WTC11 (cell line): ENCODE measurements around the gene CSH2. TPM values are rescaled to one million over a fixed set of nuclear protein-coding genes. Genes with fewer than 3 reads are reported as not detected.
"Not testable (repeated sequence)": the region's sequence is repeated elsewhere in the genome, so short reads cannot be mapped to it uniquely, and the experiment has no call there.

ENCODE experiments used
- ATAC-seq: fragments of 200-7000 bp; cut with Tn5 transposase; 2 replicates; pipeline ENCODE4 v1.10.0; 2021; ENCODE audit warnings: mild to moderate bottlenecking, moderate library complexity
- CTCF ChIA-PET: fragments of 300-600 bp; sonication (Branson Sonifier 250); formaldehyde crosslinking; loops from one replicate; lab custom pipeline; 2021; ENCODE audit warnings: antibody characterized with exemption; lab: Charles Lee
- POLR2A ChIA-PET: fragments of 350-600 bp; sonication (Branson Sonifier 250); formaldehyde crosslinking; loops from one replicate; lab custom pipeline; 2021; ENCODE audit warnings: antibody characterized with exemption; lab: Charles Lee
- DNase-seq: peaks from one replicate; pipeline ENCODE4 v3.0.0; 2021; ENCODE audit warnings: low spot score
- H3K27ac Mint-ChIP-seq: 2 replicates; pipeline ENCODE4 v1.8.0; 2021; ENCODE audit warnings: mixed read lengths
- H3K27me3 Mint-ChIP-seq: 2 replicates; pipeline ENCODE4 v1.8.0; 2021; ENCODE audit warnings: low read depth, mild to moderate bottlenecking, moderate library complexity, mixed read lengths
- H3K36me3 Mint-ChIP-seq: 2 replicates; pipeline ENCODE4 v1.8.0; 2021; ENCODE audit warnings: mixed read lengths
- H3K4me1 Mint-ChIP-seq: 2 replicates; pipeline ENCODE4 v1.8.0; 2022; ENCODE audit warnings: mixed read lengths
- H3K4me3 Mint-ChIP-seq: 2 replicates; pipeline ENCODE4 v1.8.0; 2021; ENCODE audit warnings: mild to moderate bottlenecking, moderate library complexity, mixed read lengths
- H3K9me3 Mint-ChIP-seq: 2 replicates; pipeline ENCODE4 v1.8.0; 2021; ENCODE audit warnings: mixed read lengths
- CBFB ChIP-seq: sonication (generic); formaldehyde crosslinking; IDR thresholded peaks from 2 replicates; pipeline ENCODE4 v1.8.1; 2022; ENCODE audit warnings: mild to moderate bottlenecking, low read depth, missing genetic modification reagents
- NR1H2 ChIP-seq: sonication (generic); formaldehyde crosslinking; IDR thresholded peaks from 2 replicates; pipeline ENCODE4 v1.9.0; 2021; ENCODE audit warnings: mild to moderate bottlenecking, moderate library complexity, missing genetic modification reagents
- NR2C2 ChIP-seq: sonication (generic); formaldehyde crosslinking; IDR thresholded peaks from 2 replicates; pipeline ENCODE4 v1.8.0; 2022; ENCODE audit warnings: mild to moderate bottlenecking, missing genetic modification reagents
- TEAD4 ChIP-seq: sonication (generic); formaldehyde crosslinking; IDR thresholded peaks from 2 replicates; pipeline ENCODE4 v1.8.0; 2022; ENCODE audit warnings: mild to moderate bottlenecking, missing genetic modification reagents
- TP53 ChIP-seq: sonication (generic); formaldehyde crosslinking; IDR thresholded peaks from 2 replicates; pipeline ENCODE4 v1.8.1; 2023; ENCODE audit warnings: mild to moderate bottlenecking, missing genetic modification reagents
- ZNF671 ChIP-seq: fragments of 250-450 bp; sonication (Bioruptor Pico); IDR thresholded peaks from 2 replicates; pipeline ENCODE4 v1.8.0; 2021; ENCODE audit warnings: mild to moderate bottlenecking
- total RNA-seq: library from RNA; stranded (reverse); gene quantifications from 3 replicates; pipeline ENCODE4 v1.2.3, GENCODE V29; 2021
- TF ChIP-seq, protein P1 (sequence below): sonication (generic); formaldehyde crosslinking; IDR thresholded peaks from 2 replicates; pipeline ENCODE4 v1.8.0; 2022; ENCODE audit warnings: missing genetic modification reagents
- TF ChIP-seq, protein P2 (sequence below): fragments of 250-450 bp; sonication (Bioruptor Pico); conservative IDR thresholded peaks from 2 replicates; pipeline ENCODE4 v1.9.0; 2021; ENCODE audit warnings: mild to moderate bottlenecking
- TF ChIP-seq, protein P3 (sequence below): sonication (generic); formaldehyde crosslinking; conservative IDR thresholded peaks from 2 replicates; pipeline ENCODE4 v1.8.1; 2022; ENCODE audit warnings: mild to moderate bottlenecking, missing genetic modification reagents
- TF ChIP-seq, protein P4 (sequence below): sonication (generic); formaldehyde crosslinking; IDR thresholded peaks from 2 replicates; pipeline ENCODE4 v1.8.0; 2023; ENCODE audit warnings: mild to moderate bottlenecking, missing genetic modification reagents
- TF ChIP-seq, protein P5 (sequence below): sonication (generic); formaldehyde crosslinking; IDR thresholded peaks from 2 replicates; pipeline ENCODE4 v1.8.1; 2022; ENCODE audit warnings: mild to moderate bottlenecking, missing genetic modification reagents, moderate library complexity, borderline replicate concordance

CSH2 gene
- total RNA-seq, 1 experiment from 2014 or later: not detected

DNA sequence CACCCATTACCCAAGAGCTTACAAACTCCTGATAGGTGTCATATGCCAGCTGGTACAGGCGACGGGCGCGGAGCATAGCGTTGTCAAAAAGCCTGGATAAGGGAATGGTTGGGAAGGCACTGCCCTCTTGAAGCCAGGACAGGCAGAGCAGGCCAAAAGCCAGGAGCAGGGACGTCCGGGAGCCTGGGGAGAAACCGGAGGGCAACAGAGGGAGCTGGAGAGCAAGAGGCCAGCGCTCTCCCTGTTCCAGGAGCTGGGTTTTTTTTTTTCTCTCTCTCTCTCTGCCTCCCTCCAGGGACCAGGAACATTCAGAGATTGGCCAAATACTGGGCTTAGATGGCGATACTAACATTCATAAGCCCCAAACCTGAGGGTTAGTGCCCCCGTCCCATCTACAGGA is 7.9 kb upstream of the CSH2 start:
- H3K27ac Mint-ChIP-seq: peak overlapping the region; percentile 46; the same call in 1 of the 2 replicates
- DNase-seq (peak; percentile 73), ATAC-seq (peak; percentile 83)
- not testable (repeated sequence) for H3K9me3 Mint-ChIP-seq, H3K27me3 Mint-ChIP-seq, H3K36me3 Mint-ChIP-seq
- H3K4me1 Mint-ChIP-seq: peaks cover 20% of the 10 kb centered on the region
- H3K4me3 Mint-ChIP-seq: peak overlapping the region; percentile 23; the same call in 1 of the 2 replicates
- CTCF ChIA-PET: interaction anchor here (0.6 to 4.0 kb wide), 33 partner anchors 9 to 539 kb away, joined by 3 to 41 read pairs (median 5); partner anchors contain the start of genes CSHL1, GH1 and PRR29
- TF ChIP-seq, protein P1, sequence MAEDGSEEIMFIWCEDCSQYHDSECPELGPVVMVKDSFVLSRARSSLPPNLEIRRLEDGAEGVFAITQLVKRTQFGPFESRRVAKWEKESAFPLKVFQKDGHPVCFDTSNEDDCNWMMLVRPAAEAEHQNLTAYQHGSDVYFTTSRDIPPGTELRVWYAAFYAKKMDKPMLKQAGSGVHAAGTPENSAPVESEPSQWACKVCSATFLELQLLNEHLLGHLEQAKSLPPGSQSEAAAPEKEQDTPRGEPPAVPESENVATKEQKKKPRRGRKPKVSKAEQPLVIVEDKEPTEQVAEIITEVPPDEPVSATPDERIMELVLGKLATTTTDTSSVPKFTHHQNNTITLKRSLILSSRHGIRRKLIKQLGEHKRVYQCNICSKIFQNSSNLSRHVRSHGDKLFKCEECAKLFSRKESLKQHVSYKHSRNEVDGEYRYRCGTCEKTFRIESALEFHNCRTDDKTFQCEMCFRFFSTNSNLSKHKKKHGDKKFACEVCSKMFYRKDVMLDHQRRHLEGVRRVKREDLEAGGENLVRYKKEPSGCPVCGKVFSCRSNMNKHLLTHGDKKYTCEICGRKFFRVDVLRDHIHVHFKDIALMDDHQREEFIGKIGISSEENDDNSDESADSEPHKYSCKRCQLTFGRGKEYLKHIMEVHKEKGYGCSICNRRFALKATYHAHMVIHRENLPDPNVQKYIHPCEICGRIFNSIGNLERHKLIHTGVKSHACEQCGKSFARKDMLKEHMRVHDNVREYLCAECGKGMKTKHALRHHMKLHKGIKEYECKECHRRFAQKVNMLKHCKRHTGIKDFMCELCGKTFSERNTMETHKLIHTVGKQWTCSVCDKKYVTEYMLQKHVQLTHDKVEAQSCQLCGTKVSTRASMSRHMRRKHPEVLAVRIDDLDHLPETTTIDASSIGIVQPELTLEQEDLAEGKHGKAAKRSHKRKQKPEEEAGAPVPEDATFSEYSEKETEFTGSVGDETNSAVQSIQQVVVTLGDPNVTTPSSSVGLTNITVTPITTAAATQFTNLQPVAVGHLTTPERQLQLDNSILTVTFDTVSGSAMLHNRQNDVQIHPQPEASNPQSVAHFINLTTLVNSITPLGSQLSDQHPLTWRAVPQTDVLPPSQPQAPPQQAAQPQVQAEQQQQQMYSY (CRISPR knock-in tag): peak; percentile 97
- POLR2A ChIA-PET: interaction anchor here (0.7 to 0.8 kb wide), 2 partner anchors 265 to 281 kb away, joined by 3 read pairs; no protein-coding TSS in a partner anchor

DNA sequence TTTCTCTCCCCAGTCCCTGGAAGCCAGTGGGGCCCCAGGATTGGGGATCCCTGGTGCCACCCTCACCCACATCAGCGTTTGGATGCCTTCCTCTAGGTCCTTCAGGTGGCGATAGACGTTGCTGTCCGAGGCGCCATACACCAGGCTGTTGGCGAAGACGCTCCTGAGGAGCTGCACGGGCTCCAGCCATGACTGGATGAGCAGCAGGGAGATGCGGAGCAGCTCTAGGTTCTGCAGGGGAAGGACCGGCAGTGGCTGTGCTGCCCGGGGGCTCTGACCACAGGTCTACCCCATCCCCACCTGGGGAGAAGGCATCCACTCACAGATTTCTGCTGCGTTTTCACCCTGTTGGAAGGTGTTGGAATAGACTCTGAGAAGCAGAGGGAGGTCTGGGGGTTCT is 7.2 kb upstream of the CSH2 start:
- no peak for ATAC-seq
- Mint-ChIP-seq H3K9me3 (no peaks in the 10 kb centered on the region), H3K4me3 (no peak overlapping the region), H3K27me3 (peaks cover 4% of the 10 kb centered on the region; the same call in 1 of the 2 replicates), H3K4me1 (peaks cover 20% of the 10 kb centered on the region), H3K27ac (no peak overlapping the region), H3K36me3 (no peaks in the 10 kb centered on the region)
- TF ChIP-seq NR2C2 (CRISPR knock-in tag): no peak
- no peak for TF ChIP-seq CBFB
- TF ChIP-seq TEAD4 (CRISPR knock-in tag): no peak
- TF ChIP-seq, protein P2, sequence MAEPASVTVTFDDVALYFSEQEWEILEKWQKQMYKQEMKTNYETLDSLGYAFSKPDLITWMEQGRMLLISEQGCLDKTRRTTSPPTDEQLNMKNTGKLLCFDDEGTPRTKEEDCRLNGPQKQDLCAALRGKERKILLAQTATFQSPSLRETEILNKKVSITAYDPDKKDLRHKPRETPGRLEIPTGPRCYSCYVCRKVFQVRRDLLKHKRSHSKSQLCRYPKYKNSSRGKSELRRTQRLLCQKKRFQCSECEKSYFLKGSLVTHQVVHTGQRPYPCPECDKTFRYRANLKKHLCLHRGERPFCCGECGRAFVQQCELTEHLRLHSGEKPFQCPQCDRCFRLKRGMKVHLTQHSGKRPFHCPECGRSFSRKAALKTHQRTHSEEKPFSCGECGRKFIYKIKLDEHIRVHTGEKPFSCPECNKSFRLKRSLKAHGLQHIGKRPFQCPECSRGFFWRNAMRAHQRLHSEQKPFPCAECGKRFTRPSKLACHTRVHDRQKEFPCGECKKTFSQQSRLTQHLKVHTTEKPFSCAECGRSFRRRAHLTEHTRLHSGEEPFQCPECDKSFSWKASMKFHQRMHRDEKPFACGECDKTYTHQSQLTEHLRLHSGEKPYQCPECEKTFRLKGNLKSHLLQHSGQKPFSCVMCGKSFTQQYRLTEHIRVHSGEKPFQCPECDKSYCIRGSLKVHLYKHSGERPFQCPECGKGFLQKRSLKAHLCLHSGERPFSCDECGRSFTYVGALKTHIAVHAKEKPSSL: no peak
- TF ChIP-seq, protein P3, sequence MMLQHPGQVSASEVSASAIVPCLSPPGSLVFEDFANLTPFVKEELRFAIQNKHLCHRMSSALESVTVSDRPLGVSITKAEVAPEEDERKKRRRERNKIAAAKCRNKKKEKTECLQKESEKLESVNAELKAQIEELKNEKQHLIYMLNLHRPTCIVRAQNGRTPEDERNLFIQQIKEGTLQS (CRISPR knock-in tag): no peak
- TF ChIP-seq NR1H2 (CRISPR knock-in tag): no peak
- TF ChIP-seq ZNF671: no peak
- TF ChIP-seq, protein P4, sequence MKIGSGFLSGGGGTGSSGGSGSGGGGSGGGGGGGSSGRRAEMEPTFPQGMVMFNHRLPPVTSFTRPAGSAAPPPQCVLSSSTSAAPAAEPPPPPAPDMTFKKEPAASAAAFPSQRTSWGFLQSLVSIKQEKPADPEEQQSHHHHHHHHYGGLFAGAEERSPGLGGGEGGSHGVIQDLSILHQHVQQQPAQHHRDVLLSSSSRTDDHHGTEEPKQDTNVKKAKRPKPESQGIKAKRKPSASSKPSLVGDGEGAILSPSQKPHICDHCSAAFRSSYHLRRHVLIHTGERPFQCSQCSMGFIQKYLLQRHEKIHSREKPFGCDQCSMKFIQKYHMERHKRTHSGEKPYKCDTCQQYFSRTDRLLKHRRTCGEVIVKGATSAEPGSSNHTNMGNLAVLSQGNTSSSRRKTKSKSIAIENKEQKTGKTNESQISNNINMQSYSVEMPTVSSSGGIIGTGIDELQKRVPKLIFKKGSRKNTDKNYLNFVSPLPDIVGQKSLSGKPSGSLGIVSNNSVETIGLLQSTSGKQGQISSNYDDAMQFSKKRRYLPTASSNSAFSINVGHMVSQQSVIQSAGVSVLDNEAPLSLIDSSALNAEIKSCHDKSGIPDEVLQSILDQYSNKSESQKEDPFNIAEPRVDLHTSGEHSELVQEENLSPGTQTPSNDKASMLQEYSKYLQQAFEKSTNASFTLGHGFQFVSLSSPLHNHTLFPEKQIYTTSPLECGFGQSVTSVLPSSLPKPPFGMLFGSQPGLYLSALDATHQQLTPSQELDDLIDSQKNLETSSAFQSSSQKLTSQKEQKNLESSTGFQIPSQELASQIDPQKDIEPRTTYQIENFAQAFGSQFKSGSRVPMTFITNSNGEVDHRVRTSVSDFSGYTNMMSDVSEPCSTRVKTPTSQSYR (CRISPR knock-in tag): no peak
- TF ChIP-seq TP53 (CRISPR knock-in tag): no peak
- TF ChIP-seq, protein P5, sequence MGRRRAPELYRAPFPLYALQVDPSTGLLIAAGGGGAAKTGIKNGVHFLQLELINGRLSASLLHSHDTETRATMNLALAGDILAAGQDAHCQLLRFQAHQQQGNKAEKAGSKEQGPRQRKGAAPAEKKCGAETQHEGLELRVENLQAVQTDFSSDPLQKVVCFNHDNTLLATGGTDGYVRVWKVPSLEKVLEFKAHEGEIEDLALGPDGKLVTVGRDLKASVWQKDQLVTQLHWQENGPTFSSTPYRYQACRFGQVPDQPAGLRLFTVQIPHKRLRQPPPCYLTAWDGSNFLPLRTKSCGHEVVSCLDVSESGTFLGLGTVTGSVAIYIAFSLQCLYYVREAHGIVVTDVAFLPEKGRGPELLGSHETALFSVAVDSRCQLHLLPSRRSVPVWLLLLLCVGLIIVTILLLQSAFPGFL (CRISPR knock-in tag): no peak
- ChIA-PET CTCF (interaction anchor here (0.6 to 4.0 kb wide), 31 partner anchors 9 to 1242 kb away, joined by 3 to 41 read pairs (median 6); partner anchors contain the start of genes CSHL1 and GH1), POLR2A (interaction anchor here (0.7 to 0.8 kb wide), 2 partner anchors 266 to 282 kb away, joined by 3 read pairs; no protein-coding TSS in a partner anchor)
- no peak for DNase-seq

DNA sequence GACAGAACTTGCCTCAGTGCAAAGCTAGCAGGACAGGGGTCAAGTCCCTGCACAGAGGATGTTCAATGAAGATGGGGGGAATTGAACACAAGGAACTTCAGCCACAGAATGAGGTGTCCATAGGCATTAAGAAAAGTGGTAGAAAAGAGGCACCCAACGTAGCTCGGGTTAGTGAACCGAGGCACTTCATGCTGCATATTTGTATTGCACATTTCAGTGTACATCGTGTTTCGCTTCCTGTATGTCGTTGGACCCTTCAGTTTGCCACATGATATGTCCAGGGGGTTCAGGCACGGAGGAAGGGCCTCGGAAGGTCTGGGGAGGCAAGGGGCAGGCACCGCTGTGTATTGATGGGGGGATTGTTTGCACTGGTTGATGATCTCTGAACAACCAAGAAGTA is 4.9 kb upstream of the CSH2 start:
- H3K36me3 Mint-ChIP-seq, DNase-seq, H3K4me3 Mint-ChIP-seq, H3K27ac Mint-ChIP-seq, ATAC-seq, H3K27me3 Mint-ChIP-seq, POLR2A ChIA-PET, H3K9me3 Mint-ChIP-seq: not testable (repeated sequence)
- CTCF ChIA-PET: interaction anchor here (0.7 kb wide), 1 partner anchor 33 kb away, joined by 3 read pairs; no protein-coding TSS in a partner anchor
- H3K4me1 Mint-ChIP-seq: peaks cover 22% of the 10 kb centered on the region

DNA sequence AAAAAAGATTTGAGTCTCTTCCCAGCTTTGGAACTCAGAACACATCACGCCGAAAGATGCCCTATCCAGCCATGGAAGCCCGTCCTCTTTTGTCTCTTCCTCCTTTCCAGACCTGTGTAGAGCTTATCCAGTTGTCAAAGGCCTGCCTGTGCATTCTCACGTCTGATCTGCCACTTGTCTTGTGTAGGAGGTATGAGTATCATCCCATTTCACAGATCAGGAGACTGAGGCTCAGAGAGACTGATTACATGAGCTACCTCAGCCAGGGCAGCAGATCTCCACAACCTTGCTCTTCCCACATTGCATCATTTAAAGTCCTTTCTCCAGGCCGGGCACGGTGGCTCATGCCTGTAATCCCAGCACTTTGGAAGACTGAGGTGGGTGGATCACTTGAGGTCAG is 1.2 kb upstream of the CSH2 start:
- ChIA-PET POLR2A (interaction anchor here (1.0 kb wide), 1 partner anchor 36 kb away, joined by 3 read pairs; the partner anchor contains the start of gene CSHL1), CTCF (interaction anchor here (0.6 to 2.7 kb wide), 12 partner anchors 8 to 259 kb away, joined by 3 to 44 read pairs (median 4); partner anchors contain the start of genes CSHL1 and GH1)
- H3K36me3 Mint-ChIP-seq, H3K9me3 Mint-ChIP-seq, ATAC-seq, H3K27me3 Mint-ChIP-seq, H3K4me1 Mint-ChIP-seq, DNase-seq, H3K4me3 Mint-ChIP-seq, H3K27ac Mint-ChIP-seq: not testable (repeated sequence)

DNA sequence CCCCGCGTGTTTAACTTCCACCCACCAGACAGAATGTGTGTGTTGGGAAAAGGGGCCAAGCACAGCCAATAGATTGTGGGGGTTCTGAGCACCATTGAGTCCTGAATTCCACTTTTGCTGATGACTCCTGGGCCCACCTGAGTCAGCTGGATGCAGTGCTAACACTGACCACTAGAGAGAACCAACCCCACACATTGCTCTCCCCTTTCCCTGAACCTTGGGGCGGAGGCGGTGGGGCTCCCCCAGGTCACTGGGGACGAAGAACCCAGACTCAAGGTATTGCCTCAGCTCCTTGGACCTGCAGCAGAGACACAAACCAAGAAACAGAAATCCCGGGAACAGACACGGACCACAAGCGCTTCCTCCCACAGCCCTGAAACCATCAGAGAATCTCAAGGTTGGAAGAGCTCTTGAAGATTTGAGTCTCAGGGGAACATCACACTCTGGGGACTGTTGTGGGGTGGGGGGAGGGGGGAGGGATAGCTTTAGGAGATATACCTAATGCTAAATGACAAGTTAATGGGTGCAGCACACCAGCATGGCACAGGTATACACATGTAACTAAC is 667 bp upstream of the CSH2 start:
- H3K4me1 Mint-ChIP-seq, H3K36me3 Mint-ChIP-seq, H3K9me3 Mint-ChIP-seq, H3K4me3 Mint-ChIP-seq, H3K27me3 Mint-ChIP-seq, H3K27ac Mint-ChIP-seq: not testable (repeated sequence)
- ATAC-seq: peak; percentile 89
- CTCF ChIA-PET: interaction anchor here (0.5 to 2.7 kb wide), 13 partner anchors 8 to 259 kb away, joined by 3 to 44 read pairs (median 4); partner anchors contain the start of genes CSHL1 and GH1
- POLR2A ChIA-PET: interaction anchor here (1.0 kb wide), 1 partner anchor 37 kb away, joined by 3 read pairs; the partner anchor contains the start of gene CSHL1
- DNase-seq: peak; percentile 22
